ENCODE measurements around the gene GABRR3.

- TF ChIP-seq CTCF (IDR thresholded peaks at IDR 0.05), result no peak
- TF ChIP-seq REST (IDR thresholded peaks at IDR 0.05; ENCODE audit: insufficient read depth in 1 of 2, low read depth in 2 of 2, low read length in 1 of 2), result no peak
- no peak for TF ChIP-seq SIN3A (IDR thresholded peaks at IDR 0.05; ENCODE audit: borderline replicate concordance, insufficient read depth, low read depth, low read length)
- no peak for TF ChIP-seq POLR2AphosphoS5 (IDR thresholded peaks at IDR 0.05; ENCODE audit: low read depth, low read length)
These were observed 8.6 kb downstream of the GABRR3 start for GRCh38 chr3:98026425-98027084.

Measured in Panc1 (cell line).